Sciatic nerve (tissue), 2 donors: ENCODE measurements around the gene NCEH1. TPM values are rescaled to one million over a fixed set of nuclear protein-coding genes. Genes with fewer than 3 reads are reported as not detected.

ENCODE experiments used
- ATAC-seq: fragments of 200-7000 bp; cut with Tn5 transposase; one replicate; pipeline ENCODE4 v1.9.1; 2020; ENCODE audit warnings: mild to moderate bottlenecking, moderate library complexity
- DNase-seq: peaks from one replicate; pipeline ENCODE4 v3.0.0-alpha.2; 2020; ENCODE audit warnings: low spot score
- intact Hi-C: fragments of 100-400 bp; cut with DNase I; formaldehyde crosslinking; loops from one replicate; pipeline ENCODE4 v1.14.2; 2022
- total RNA-seq: library from RNA; stranded (reverse); fragmentation: NEBNext Ultra II Directional; extraction: Animal tissue kit (Norgen Biotek cat#: 25700); gene quantifications from one replicate; pipeline ENCODE4 v1.2.1, GENCODE V29; 2021
- donor health status: DM: no; HTN: no; CAD: no.
- donor health status: DM: no; HTN: no; CAD: no.

The NCEH1 gene
- total RNA-seq, 1 donor from 2014 or later, result 10.1 TPM

DNA sequence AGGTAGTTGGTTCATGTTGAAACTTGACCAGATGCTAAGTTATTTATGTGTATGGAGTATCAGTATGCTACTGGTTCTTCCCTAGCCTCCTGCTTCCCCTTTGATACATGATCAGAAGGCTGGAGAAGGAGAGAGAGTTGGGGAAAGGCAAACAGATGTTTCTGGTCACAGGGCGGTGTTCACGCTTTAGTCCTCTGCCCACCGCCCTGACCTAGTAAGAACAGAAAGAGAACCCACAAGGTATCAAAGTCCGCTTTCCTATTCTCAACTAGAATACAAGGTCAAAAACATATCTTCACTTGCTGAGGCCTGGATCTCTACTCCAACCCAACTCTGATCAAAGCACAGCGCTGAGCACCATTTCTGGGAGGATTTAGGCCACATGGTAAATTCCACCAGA, 55.5 kb downstream of the NCEH1 start:
- intact Hi-C loops, result no loop called here
- DNase-seq (no peak), ATAC-seq (no peak)

DNA sequence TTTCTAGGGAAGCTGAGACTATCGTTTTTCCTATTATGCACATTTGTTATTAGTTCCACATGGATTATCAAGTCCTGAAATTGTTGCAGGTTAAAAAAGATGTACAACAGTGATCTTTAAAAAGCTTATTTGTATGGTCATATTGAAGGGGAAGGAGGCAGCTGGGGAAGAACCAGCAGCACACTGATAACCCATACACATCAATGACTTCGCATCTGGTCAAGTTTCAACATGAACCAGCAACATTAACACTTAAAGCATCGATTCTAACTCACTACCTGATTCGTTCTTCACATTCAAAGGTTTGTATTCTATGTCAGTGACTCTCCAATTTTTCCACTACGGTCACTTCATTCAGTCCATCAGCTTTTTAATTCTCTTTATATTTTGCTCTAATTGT, 56.4 kb downstream of the NCEH1 start:
- DNase-seq (no peak), ATAC-seq (no peak)
- intact Hi-C loops, result no loop called here

DNA sequence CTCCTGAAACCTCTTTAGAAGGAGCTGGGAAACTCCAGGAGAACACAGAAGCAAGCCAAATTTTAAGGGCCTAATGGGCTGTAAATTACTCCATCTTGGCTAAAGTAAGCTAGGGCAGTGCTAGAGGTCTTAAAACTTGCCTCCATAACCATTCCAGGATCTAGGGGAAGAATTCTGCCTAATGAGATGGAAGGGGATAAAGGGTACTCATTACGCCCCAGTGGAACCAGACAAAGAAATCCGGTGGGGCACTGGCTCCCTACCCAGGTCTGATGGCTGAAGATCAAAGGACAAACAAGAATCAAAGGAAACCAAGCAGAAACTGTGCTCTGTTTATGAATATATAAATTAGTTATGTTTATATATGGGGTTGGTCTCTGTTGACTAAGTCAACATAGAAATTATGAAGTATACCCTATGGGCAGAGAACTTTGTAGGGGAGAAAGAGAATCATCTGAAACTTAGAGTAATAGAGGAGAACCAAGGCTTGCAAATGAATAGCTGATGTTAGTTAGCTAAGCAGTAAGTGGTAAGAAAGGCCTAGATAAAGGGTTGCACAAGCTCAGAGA, 57.8 kb downstream of the NCEH1 start:
- ATAC-seq (no peak), DNase-seq (no peak)
- intact Hi-C loops, result no loop called here

DNA sequence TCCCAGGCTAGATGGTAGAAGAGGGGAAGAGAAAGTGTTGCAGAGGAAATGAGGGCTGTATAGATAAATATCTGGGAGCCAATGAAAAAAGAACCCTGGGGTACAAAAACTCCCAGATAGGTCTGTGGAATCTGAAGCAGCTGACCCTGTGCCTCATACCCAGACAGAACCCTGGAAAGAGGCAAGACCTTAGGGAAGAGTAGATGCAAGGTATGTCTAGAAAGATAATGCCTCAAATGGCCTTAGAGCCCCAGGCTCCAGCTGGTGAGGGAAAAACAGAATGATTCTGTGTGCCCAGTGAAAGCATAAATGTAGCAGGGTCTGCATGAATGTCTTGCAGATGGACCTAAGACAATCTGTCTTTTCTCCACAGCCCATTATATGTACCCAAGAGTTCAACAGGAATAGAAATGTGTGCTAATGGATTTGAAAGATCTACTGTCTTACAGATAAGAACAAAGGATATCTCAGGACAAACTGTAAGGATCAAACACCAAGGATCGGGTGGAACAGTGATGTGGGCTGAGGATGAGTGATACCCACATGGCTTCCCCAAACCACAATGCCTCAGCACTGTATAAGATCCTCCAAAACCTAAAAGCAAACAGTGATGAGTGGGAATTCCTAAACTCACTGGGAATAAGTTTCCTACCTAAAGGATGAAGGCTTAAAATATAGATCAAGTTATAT, 58.8 kb downstream of the NCEH1 start:
- no peak for ATAC-seq
- intact Hi-C loops, result no loop called here

DNA sequence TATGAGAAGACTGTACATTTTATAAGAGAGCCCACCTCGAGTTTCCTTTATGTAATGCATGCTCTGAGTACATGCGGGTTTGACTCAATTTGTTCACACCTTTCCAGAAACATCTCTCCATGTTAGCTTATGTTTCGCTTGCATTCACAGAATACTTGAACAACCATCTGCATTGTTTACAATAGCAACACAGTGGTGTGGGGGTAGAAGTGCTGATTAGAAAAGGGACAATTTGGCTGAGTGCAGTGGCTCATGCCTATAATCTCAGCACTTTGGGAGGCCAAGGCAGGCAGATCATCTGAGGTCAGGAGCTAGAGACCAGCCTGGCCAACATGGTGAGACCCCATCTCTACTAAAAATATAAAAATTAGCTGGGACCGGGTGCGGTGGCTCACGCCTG, 60.9 kb downstream of the NCEH1 start:
- DNase-seq (no peak), ATAC-seq (no peak)
- intact Hi-C loops, result no loop called here

More for the DNA sequence above, 58.8 kb downstream of the NCEH1 start:
- DNase-seq, result no peak

DNA sequence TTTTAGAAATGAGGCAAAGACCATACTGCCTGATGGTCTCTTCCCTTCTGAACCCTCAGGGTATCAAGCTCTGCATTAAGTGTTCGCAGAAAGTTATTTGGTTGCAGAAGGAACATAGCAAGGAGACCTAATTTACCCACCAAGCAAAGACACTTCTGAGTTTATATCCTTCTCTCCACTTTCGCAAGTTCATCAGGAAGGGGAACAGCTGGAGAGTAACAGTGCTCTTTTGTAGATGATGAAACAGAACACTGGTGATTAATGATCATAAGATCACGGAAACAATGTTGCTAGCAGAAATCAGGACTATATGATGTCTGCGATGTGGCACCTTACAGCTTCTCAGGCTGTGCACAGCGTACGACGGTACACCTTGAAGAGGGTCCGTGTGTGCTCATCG, 62.1 kb downstream of the NCEH1 start:
- no peak for DNase-seq

DNA sequence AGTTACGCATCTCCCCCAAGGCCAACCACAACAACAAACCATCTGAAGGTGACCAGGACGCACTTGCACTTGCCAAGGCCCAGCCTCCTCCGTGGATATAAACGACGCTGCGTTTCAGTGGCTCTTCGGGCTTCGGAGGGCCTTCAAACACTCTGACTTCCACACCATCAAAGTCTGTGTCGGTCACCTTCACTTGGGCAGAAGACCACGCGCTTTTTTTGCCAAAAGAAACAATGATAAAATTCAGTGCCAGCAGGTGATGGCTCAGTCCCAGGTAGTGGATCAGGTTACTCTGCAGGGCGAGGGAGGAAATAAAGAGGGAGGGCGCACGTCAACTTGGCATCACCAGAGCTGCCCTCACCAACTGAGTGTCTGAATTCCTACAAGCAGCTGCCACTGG, 63.0 kb downstream of the NCEH1 start:
- intact Hi-C loops, result no loop called here

More for the DNA sequence above, 62.1 kb downstream of the NCEH1 start:
- no peak for ATAC-seq
- intact Hi-C loops, result no loop called here

DNA sequence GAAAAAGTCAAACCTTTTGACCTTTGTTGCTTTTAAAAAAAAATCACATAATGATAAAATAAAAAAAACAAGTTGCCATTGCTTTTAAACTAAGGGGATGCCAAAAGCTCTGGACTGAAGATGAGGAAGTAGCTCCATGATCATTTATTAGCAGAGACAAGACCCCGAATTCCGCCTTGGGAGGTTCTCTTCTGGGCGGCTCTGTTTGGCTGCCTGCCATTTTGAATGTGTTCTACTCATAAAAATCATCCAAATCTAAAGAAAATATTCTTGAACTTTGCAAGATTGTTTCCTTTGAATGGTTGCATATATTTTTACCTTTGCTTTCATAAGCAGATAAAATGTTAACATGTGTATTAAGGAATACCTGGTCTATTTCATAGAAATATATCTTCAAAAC, 63.8 kb downstream of the NCEH1 start:
- ATAC-seq (no peak), DNase-seq (no peak)
- intact Hi-C loops, result no loop called here

More for the DNA sequence above, 63.0 kb downstream of the NCEH1 start:
- DNase-seq (no peak), ATAC-seq (no peak)

DNA sequence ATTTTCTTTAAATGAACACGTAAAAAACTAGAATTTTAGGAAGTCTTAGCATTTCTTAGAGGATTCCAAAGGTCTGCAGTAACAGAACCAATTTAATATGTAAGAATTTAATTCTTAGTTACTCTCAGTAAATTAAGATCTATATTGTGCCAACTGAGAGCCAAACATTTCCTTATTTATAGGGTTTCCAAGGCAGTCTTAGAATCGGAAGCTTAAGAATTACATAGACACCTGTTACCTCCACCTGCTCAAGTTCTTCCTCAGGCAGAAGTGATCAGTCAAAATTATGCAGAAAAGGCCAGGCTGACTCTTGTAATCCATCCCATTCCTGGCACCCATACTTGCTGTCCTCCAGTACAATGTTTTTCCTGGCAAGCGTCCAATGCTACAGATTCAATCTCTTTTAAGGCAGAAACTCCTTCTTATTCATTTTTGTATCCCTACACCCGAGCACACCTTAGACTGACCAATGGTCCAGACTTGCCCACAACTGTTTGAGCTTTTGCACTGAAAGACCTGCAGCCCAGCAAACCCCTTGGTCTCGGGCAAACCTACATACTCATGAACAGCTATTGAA, 64.3 kb downstream of the NCEH1 start:
- intact Hi-C loops, result no loop called here
- DNase-seq (no peak), ATAC-seq (no peak)

DNA sequence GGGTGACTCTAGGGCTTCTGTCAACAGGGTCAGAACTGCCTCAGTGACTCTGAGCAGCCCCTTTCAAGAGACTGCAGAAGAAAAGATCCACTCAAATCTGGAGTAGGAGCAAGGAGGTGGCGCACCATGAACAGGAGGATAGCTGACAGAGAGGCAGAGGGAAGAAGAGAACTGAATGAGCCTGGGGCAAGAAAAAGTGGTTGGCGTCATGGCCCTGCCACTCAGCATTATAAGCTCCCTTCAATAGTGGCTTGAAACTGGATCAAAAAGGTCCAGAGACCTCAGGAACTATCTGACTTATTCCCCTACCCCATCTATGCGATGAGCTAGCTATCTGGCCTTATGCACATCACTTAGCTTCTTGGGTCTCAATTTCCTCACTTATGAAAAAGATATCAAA, 66.6 kb downstream of the NCEH1 start:
- DNase-seq (no peak), ATAC-seq (no peak)
- intact Hi-C loops, result no loop called here

DNA sequence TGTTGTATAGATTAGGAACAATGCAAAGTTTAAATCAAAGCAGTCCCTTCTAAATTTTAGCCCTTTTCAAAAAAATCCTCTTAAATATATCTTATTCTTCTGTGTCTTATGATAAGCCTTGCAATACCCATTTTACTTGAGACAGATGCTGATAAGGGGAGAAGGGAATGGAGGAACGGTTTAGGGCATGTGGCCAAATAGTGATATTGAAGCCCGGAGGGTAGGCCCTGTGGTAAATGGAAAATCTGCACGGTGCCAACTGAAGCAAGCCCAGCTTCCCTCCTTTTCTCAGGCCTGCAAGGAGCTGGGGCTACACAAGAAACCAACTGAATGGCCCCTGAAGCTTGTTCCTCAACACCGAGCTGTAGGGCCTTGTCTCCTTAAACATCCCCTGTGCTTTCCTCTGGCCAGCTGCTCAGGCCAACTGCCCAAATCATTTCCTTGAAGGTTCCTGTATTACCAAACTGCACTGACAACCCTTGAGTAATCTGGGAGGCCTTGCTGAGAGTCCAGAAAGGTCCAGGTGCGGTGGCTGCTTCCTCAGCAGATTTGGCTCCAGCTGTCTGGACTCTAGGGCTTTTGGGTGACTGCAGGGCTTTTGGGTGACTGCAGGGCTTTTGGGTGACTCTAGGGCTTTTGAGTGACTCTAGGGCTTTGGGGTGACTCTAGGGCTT, 67.2 kb downstream of the NCEH1 start:
- no peak for ATAC-seq
- DNase-seq, result no peak
- intact Hi-C loops, result no loop called here

DNA sequence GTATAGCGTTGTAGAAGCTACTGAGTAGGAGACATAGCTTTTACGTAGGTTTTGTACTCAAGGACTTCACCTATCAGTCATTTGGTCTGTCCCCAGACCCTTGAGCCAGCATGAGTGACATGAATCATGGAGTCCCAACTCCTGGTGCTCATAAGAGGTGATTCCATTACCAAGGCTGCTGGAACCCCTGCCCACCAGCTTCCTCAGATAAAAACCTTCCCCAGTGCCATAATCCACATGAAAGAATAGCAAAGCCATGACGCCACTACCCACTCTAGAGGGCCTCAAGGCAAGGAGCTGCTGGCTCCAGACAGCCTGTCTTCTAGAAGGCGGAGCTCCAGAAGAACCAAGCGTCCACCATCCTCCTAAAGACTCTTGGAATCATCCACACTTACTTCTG, 69.6 kb downstream of the NCEH1 start:
- ATAC-seq, result no peak

DNA sequence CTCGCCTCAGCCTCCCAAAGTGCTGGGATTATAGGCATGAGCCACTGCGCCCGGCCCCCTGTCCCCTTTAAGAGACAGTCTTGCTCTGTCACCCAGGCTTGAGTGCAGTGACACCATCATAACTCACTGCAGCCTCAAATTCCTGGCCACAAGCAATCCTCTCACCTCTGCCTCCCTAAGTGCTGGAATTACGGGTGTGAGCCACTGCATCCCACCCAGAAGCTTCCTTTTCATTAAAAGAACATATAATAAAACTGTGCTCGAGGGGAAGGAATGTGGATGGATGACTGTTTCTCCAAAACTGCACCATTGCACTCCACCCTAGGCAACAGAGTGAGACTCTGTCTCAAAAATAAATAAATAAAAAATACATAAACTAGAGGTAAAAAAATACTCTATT, 70.1 kb downstream of the NCEH1 start:
- ATAC-seq, result no peak
- no peak for DNase-seq
- intact Hi-C loops, result no loop called here

More for the DNA sequence above, 69.6 kb downstream of the NCEH1 start:
- no peak for DNase-seq
- intact Hi-C loops, result no loop called here

DNA sequence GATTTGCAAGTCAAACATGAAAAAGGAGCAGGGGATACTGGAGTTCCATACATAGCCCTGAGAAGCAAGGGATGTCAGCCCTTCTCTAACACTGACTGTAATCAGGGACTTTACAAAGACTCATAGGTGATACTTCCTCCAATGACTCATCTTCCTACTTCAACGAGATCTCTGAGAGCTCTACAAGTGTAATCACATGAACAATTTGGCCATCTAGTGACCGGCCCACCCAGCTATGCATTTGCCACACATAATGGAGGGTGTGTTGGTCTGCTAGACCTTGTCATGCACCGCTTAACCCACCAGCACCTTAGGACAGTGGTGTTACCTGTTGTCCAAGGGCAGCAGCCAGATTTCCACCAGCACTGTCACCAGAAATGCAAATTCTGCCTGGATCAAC, 75.3 kb downstream of the NCEH1 start:
- intact Hi-C loops, result no loop called here
- DNase-seq (no peak), ATAC-seq (no peak)

DNA sequence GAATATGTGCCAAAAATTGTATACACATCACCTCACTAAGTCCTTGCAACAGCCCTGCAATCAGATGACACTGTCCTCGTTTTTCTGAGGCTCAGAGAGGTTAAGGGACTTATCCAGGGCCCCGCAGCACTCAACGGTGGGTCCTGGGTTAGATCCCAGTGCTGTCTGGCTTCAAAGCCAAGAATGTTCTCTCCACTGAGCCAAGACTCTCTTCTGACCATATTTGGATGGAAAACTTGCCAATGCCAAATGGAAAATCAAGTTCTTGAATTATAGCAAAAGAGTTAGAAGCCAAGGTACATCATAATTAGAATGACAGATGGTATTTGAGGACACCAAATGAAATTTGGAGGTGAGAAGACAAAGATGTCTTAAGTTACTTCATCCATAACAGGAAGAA, 75.9 kb downstream of the NCEH1 start:
- no peak for ATAC-seq
- intact Hi-C loops, result no loop called here

DNA sequence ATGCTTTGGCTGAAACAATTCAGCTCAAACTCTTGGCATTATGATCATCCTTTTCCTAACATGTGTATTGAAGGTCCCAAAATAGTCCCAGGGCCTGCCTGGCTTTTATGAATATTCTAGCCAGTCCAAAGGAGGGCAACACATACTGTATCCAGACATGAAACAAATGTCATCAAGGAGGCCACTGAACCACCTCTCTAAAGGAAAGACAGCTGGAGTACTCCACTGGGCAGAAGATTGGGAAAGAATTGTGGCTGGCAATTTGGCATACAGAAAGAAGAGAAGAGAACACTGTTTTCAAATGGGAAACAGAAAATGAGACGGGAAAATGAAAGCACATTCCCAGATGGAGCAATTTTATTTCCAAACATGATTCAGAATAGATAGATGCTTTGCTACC, 80.6 kb downstream of the NCEH1 start:
- DNase-seq, result no peak
- peak; percentile 39 for ATAC-seq
- intact Hi-C loops, result no loop called here

More for the DNA sequence above, 75.9 kb downstream of the NCEH1 start:
- DNase-seq, result no peak

DNA sequence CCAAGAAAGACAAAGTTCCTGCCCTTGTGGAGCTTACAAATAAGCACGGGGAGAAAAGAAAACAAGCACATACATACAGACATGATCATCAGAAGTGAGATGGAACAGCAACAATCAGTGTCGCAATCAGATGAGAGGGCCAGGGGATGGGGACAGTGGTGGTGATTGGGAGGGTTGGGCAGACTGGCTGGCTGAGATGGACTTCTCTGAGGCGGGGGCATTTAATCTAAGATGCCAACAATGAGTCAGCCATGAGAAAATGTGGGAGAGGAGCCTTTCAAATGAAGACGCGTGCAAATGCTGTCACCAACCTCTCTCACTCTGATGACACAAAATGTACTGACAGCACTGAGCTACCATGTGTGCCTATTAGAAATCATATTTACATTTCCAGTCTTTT, 81.4 kb downstream of the NCEH1 start:
- intact Hi-C loops, result no loop called here
- ATAC-seq (no peak), DNase-seq (no peak)

DNA sequence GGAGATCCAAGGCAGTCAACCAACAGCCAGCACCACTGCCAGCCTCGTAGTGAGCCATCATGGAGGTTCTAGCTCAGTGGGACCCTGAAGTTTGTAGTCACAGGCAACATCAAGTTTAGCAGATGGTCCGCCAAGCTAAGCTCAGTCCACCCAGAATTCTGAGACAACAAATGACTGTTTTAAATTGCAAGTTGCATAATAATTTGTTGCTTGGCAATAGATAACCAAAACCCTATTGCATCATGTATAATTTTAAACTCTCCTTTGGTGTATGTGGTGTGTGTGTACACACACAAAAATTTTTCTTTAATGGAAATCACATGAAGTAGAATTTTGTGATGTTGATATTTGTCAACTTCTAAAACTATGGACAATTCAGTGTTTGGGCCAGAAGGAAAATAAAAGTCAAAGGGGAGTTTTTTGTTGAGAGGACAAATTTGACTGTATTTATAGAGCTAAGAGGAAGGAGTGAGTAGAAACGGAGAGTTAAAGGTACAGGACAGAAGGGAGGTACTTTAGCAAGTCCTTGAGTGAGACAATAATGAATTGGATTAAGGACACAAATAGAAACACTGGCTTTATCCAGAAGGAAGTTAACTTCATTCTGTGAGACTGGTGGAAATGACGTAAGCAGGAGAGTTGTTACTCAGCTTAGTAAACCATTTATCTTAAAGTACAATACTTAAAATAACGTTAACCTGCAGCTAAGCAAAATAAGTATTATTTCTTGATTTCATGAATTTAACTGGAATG, 83.6 kb downstream of the NCEH1 start:
- DNase-seq (no peak), ATAC-seq (peak; percentile 78)
- intact Hi-C loops, result no loop called here

DNA sequence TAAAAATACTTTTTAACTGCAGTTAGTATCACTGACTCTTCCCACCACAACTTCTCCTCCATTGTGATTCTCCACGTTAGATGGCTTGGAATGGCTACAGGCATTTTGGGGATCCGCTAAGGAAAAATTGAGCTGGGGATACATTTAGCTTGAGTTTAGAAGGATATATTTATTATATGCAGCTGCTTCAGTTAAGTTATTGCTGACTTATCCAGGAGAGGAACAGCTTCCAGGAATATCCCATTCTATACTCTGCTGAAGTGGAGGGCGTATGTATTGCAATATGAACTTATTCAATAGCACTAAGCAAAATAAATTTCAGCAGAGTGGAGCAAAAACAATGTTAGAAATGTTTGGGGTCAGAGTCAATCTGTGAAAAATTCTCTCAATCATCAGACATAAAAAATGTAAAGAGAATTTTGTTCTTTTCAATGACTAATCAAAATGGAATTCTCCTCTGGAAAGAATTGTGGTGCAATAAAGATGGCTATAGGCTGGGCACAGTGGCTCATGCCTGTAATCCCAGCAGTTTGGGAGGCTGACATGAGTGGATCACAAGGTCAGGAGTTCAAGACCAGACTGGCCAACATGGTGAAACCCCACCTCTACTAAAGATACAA, 84.7 kb downstream of the NCEH1 start:
- intact Hi-C loops, result no loop called here
- ATAC-seq, result no peak

More for the DNA sequence above, 84.7 kb downstream of the NCEH1 start:
- no peak for DNase-seq
